Measurements from ENCODE around the gene CMTM8.

The CMTM8 gene

DNA sequence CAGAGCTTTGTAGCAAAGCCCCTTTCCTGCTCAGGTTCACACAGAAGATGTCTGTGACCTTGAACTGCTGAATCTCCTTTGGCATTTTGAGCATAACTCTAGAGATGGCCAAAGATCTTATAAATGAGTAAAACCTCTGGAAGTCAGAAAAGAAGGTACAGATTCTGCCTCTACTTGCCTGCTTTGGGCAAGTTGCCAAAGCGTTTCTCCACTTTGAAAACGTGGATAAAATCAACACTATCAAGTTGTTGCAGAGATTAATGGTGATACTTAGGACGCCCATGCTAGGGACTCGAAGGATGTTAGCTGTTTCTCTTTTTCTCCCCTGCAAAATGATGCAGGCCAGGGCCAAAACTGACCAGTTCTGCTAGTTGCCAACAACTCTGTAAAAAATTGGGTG is 85.1 kb downstream of the CMTM8 start:
- Histone ChIP-seq H3K27ac (ENCODE audit: low read length) (no peak overlapping the region), H3K4me3 (ENCODE audit: low read length) (no peak overlapping the region), H3K4me1 (ENCODE audit: control insufficient read depth, low read depth, low read length) (peaks cover 34% of the 10 kb centered on the region), H3K36me3 (ENCODE audit: control insufficient read depth, low read depth, low read length) (no peaks in the 10 kb centered on the region), H3K9me3 (ENCODE audit: control insufficient read depth, low read depth, low read length) (no peaks in the 10 kb centered on the region), H3K27me3 (ENCODE audit: control insufficient read depth, insufficient read depth, low read length) (no peaks in the 10 kb centered on the region), H3K9ac (ENCODE audit: low read length) (no peak overlapping the region)

DNA sequence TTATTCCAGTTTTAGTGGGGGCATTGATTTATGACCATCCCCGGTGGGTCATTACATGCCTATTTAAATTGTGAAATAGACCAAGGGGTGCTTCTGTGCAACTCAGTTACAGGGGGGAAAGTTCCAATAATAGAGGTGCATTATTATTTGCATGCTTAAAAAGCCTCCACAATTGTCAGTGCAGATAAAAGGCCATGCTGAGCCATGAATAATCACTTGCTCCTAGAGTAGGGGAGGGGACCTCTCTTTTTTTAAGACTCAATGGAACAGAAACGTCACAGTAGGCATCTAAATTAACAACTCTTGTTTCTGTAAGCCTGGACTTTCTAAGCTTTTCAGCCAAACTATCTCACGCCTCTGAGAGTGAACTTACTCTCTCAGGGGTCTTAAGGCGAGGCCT is 86.7 kb downstream of the CMTM8 start:
- H3K9me3 ChIP-seq (ENCODE audit: control insufficient read depth, low read depth, low read length), result no peaks in the 10 kb centered on the region
- peaks cover 34% of the 10 kb centered on the region for H3K4me1 ChIP-seq (ENCODE audit: control insufficient read depth, low read depth, low read length)
- H3K9ac ChIP-seq (ENCODE audit: low read length), result no peak overlapping the region
- H3K27me3 ChIP-seq (ENCODE audit: control insufficient read depth, insufficient read depth, low read length), result no peaks in the 10 kb centered on the region
- H3K36me3 ChIP-seq (ENCODE audit: control insufficient read depth, low read depth, low read length), result no peaks in the 10 kb centered on the region
- H3K4me3 ChIP-seq (ENCODE audit: low read length), result no peak overlapping the region
- no peak overlapping the region for H3K27ac ChIP-seq (ENCODE audit: low read length)

DNA sequence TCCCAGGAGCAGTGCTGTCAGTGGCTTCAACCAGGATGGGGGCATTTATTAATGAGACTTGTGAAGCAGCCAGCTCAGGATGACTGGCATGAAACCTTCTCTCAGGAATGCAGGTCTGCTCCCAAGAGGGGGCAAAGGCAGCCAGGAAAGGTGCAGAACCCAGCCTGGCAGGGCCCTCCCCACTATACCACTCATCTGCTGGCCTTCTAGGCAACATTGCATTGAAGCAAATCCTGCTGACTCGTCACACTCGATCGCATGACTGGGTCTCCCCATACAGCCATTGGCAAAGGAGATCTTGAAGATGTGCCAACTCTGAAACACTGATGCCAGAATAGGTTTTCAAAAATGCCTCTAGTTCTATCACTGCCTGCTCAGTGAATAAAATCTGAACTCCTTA is 87.4 kb downstream of the CMTM8 start:
- Histone ChIP-seq H3K4me1 (ENCODE audit: control insufficient read depth, low read depth, low read length) (peaks cover 26% of the 10 kb centered on the region), H3K27ac (ENCODE audit: low read length) (no peak overlapping the region), H3K4me3 (ENCODE audit: low read length) (no peak overlapping the region), H3K36me3 (ENCODE audit: control insufficient read depth, low read depth, low read length) (no peaks in the 10 kb centered on the region), H3K27me3 (ENCODE audit: control insufficient read depth, insufficient read depth, low read length) (no peaks in the 10 kb centered on the region), H3K9ac (ENCODE audit: low read length) (no peak overlapping the region), H3K9me3 (ENCODE audit: control insufficient read depth, low read depth, low read length) (no peaks in the 10 kb centered on the region)

DNA sequence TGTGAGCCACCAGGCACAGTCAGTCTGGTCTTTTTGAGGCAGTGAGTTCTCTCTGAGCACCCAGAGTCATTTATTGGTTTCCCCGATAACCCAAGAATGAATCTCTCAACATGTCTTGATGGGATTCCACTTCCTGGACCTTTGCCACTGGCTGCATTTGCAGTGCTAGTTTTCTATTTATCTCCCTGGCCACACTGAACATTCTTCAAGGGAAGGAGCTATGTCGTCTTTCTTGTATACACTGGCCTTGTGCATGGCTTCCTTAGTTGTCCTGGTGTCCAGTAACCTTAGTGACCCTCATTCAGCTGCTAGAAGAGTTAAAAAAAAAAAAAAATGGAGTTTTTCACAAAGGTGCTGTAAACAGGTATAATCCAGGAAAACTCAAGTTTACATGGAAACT is 88.3 kb downstream of the CMTM8 start:
- no peak overlapping the region for H3K4me3 ChIP-seq (ENCODE audit: low read length)
- H3K36me3 ChIP-seq (ENCODE audit: control insufficient read depth, low read depth, low read length), result no peaks in the 10 kb centered on the region
- no peak overlapping the region for H3K27ac ChIP-seq (ENCODE audit: low read length)
- peaks cover 21% of the 10 kb centered on the region for H3K4me1 ChIP-seq (ENCODE audit: control insufficient read depth, low read depth, low read length)
- H3K9me3 ChIP-seq (ENCODE audit: control insufficient read depth, low read depth, low read length), result no peaks in the 10 kb centered on the region
- no peak overlapping the region for H3K9ac ChIP-seq (ENCODE audit: low read length)
- no peaks in the 10 kb centered on the region for H3K27me3 ChIP-seq (ENCODE audit: control insufficient read depth, insufficient read depth, low read length)

DNA sequence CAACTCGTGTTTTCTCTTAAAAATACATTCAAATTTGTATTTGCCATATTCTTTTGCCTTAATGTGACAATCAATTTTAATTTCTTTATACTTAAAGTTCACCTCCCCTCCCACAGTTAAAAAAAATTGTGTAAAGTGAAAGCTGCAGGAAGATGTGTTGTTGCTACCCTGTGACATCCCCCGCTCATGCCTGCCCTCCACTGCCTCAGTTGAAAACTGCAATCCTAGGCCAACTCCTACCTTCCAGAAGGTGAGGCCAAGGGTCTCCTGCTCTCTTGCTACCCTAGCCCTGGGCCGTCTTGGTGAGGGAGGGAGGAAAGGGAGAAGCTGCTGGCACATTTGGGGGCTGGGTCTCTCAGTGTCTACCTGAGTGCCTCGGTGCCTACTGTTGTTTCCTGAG is 96.2 kb downstream of the CMTM8 start:
- Histone ChIP-seq H3K4me3 (ENCODE audit: low read length) (no peak overlapping the region), H3K4me1 (ENCODE audit: control insufficient read depth, low read depth, low read length) (peaks cover 3% of the 10 kb centered on the region), H3K36me3 (ENCODE audit: control insufficient read depth, low read depth, low read length) (no peaks in the 10 kb centered on the region), H3K27me3 (ENCODE audit: control insufficient read depth, insufficient read depth, low read length) (no peaks in the 10 kb centered on the region), H3K9ac (ENCODE audit: low read length) (no peak overlapping the region), H3K27ac (ENCODE audit: low read length) (no peak overlapping the region), H3K9me3 (ENCODE audit: control insufficient read depth, low read depth, low read length) (no peaks in the 10 kb centered on the region)

DNA sequence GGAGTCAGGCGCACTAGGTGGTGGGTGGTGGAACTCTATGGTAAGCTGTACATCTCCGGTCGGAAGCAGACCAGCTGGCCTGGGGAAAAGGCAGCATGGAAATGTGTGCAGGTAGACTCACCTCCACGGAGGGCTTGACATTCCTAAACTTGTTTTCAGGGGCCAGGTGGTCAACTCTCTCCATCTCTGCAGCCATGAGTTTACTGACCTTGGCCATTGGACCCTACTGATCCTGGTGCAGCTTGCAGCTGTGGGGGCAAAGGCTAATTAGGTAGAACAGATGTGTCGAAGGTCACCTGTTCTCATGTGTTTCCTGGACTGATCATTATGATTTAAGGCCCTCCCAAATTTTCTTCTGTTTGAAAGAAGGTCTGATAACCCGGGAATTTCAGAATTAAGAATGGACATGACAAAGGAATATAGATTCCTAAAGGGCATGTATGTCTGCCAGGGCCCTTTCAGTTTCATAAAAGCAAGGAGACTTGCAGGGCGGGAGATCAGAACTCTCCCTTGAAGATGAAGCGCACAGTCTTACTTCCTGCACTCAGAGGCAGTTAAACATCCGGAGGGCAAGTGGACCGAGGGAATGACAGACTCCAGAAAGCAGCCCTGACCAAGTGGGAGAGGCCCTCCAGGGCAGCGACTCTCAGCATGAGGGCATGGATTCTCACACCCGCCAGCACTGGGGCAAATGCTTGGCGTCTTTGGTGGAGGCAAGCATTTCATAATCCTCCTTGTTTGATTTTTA is 97.1 kb downstream of the CMTM8 start:
- H3K36me3 ChIP-seq (ENCODE audit: control insufficient read depth, low read depth, low read length), result no peaks in the 10 kb centered on the region
- H3K4me3 ChIP-seq (ENCODE audit: low read length), result no peak overlapping the region
- H3K4me1 ChIP-seq (ENCODE audit: control insufficient read depth, low read depth, low read length), result peaks cover 3% of the 10 kb centered on the region
- H3K27ac ChIP-seq (ENCODE audit: low read length), result no peak overlapping the region
- H3K27me3 ChIP-seq (ENCODE audit: control insufficient read depth, insufficient read depth, low read length), result no peaks in the 10 kb centered on the region
- H3K9ac ChIP-seq (ENCODE audit: low read length), result no peak overlapping the region
- no peaks in the 10 kb centered on the region for H3K9me3 ChIP-seq (ENCODE audit: control insufficient read depth, low read depth, low read length)

DNA sequence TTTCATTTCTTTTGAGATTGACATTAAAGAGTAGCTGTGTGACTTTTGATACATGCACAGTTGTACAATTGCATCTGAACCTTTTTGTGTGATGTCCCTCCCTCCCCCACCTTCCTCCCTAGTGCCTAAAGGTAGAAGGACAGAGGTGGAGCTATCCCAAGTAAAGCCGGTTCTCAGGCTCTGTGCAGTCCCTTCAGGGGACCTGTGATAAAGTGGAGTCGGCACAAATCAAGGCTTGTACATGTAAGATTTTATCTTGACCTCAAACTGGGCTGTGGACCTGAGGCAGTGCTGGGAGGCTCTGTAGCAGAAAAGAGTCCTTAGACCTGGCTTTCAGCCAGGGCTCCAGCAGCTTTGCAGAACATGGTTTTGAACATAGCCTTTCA is 97.6 kb downstream of the CMTM8 start:
- H3K36me3 ChIP-seq (ENCODE audit: control insufficient read depth, low read depth, low read length), result no peaks in the 10 kb centered on the region
- no peaks in the 10 kb centered on the region for H3K27me3 ChIP-seq (ENCODE audit: control insufficient read depth, insufficient read depth, low read length)
- no peak overlapping the region for H3K4me3 ChIP-seq (ENCODE audit: low read length)
- no peaks in the 10 kb centered on the region for H3K9me3 ChIP-seq (ENCODE audit: control insufficient read depth, low read depth, low read length)
- no peak overlapping the region for H3K27ac ChIP-seq (ENCODE audit: low read length)
- no peak overlapping the region for H3K9ac ChIP-seq (ENCODE audit: low read length)
- peaks cover 3% of the 10 kb centered on the region for H3K4me1 ChIP-seq (ENCODE audit: control insufficient read depth, low read depth, low read length)

DNA sequence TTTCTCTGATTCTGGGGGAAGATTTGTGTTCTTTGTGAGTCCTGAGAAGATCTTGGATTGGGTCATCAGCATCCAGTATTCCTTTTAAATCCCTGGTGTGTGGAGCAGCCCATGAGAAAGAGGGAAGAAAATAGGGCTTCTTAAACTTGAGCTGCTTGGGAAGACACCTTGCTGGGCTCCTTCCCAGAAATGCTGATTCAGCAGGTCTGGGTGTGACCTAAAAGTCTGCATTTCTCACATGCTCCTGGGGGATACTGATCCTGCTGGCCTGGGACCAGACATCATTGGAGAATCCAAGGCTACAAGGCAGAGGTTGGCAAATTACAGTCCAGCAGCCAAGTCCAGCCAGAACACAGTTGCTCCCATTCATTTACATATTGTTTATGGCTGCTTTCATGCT is 99.0 kb downstream of the CMTM8 start:
- Histone ChIP-seq H3K27me3 (ENCODE audit: control insufficient read depth, insufficient read depth, low read length) (no peaks in the 10 kb centered on the region), H3K4me3 (ENCODE audit: low read length) (no peak overlapping the region), H3K4me1 (ENCODE audit: control insufficient read depth, low read depth, low read length) (peaks cover 3% of the 10 kb centered on the region), H3K9me3 (ENCODE audit: control insufficient read depth, low read depth, low read length) (no peaks in the 10 kb centered on the region), H3K36me3 (ENCODE audit: control insufficient read depth, low read depth, low read length) (no peaks in the 10 kb centered on the region), H3K9ac (ENCODE audit: low read length) (no peak overlapping the region), H3K27ac (ENCODE audit: low read length) (no peak overlapping the region)

DNA sequence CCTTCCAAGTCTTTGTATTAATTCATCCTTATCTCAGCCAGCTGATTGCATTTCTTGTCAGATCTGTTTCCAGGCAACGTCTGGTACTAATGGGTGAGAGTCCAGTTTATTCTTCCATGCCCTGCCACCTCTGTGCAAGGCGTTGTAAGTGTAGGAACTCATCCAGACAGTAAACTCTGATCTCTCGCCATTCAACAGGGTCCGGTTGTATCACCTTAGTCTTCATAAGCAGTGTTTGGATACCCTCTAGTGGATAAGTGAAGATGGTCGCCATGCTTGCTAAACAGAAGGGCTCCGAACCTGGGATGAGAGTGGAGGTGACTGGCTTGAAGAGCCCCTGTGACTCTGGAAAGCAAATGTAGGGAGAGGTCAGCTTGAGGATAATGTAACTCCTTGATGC is 101.6 kb downstream of the CMTM8 start:
- no peaks in the 10 kb centered on the region for H3K27me3 ChIP-seq (ENCODE audit: control insufficient read depth, insufficient read depth, low read length)
- H3K4me1 ChIP-seq (ENCODE audit: control insufficient read depth, low read depth, low read length), result no peaks in the 10 kb centered on the region
- H3K4me3 ChIP-seq (ENCODE audit: low read length), result no peak overlapping the region

DNA sequence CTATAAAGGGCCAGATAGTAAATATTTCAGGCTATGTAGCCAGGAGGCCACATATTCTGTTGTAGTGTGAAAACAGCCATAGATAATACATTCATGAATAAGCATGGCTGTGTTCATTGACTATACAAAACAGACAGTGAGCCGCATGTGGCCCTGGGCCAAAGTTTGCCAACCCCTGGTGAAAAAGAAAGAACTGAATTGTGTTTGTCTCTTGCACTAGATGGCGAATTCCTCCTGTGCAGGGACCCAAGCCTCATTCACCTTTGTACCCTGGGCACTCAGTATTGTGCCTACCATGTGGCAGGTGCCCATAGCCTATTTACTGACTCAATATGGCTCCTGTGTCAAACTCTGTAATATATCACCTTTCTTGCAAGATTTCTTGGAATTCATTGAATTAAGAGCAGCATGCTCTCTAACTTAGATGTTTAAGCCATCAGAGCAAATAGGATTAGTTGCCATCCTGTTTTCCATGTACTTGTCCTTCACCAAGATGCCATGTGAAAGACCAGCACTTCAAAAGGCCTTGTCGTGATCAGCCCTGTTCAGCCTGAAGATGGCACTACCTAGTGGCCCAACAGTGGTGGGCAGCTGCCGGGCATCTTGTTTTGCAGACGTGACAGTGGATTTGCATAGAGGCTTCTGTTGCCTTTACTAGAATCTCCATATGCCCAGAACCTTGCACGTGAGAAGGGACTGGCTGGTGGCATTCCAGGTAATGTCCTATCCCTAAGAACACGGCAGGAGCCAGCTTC is 102.3 kb downstream of the CMTM8 start:
- H3K27me3 ChIP-seq (ENCODE audit: control insufficient read depth, insufficient read depth, low read length), result no peaks in the 10 kb centered on the region
- no peak overlapping the region for H3K27ac ChIP-seq (ENCODE audit: low read length)
- no peak overlapping the region for H3K9ac ChIP-seq (ENCODE audit: low read length)
- H3K36me3 ChIP-seq (ENCODE audit: control insufficient read depth, low read depth, low read length), result no peaks in the 10 kb centered on the region
- H3K4me1 ChIP-seq (ENCODE audit: control insufficient read depth, low read depth, low read length), result no peaks in the 10 kb centered on the region
- no peak overlapping the region for H3K4me3 ChIP-seq (ENCODE audit: low read length)
- H3K9me3 ChIP-seq (ENCODE audit: control insufficient read depth, low read depth, low read length), result no peaks in the 10 kb centered on the region

More for the DNA sequence above, 101.6 kb downstream of the CMTM8 start:
- Histone ChIP-seq H3K27ac (ENCODE audit: low read length) (no peak overlapping the region), H3K9me3 (ENCODE audit: control insufficient read depth, low read depth, low read length) (no peaks in the 10 kb centered on the region), H3K9ac (ENCODE audit: low read length) (no peak overlapping the region), H3K36me3 (ENCODE audit: control insufficient read depth, low read depth, low read length) (no peaks in the 10 kb centered on the region)

DNA sequence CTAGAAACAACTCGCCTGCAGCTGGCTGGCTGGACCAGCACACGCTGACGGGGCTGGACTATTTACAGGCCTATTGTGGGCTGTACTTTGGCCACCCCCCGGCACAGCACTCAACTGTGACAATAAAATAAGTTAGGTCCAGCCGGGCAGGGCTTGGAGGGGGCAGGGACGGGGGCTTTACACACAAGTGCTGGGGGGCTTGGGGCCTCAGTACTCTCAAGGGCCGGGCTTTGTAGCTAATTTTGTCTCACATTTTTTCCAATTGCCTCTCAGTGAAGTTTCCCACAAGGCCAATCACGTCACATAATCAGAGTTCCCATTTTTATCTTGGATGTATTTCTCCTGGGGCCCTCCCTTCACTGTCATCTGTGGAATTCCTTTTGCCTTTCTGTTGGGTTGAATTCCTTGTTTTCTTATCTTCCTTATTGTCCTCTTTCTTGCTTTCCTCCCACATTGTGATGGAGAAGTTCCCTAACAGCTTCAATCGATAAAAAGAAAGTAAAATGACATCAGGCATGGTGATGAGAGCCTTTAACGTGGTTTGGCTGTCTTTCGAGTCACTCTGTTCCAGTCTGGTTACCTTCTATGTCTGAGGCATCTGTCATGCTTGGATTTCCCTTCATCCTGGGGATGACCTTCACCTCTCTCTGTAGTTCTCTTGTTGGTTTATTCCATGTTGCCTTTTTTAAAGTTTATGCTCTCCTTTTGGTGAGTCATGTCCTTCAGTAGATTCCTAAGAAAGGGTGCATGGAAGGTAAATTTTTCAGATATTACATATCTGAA is 109.1 kb downstream of the CMTM8 start:
- no peaks in the 10 kb centered on the region for H3K36me3 ChIP-seq (ENCODE audit: control insufficient read depth, low read depth, low read length)
- H3K9me3 ChIP-seq (ENCODE audit: control insufficient read depth, low read depth, low read length), result no peaks in the 10 kb centered on the region
- H3K9ac ChIP-seq (ENCODE audit: low read length), result no peak overlapping the region
- no peaks in the 10 kb centered on the region for H3K27me3 ChIP-seq (ENCODE audit: control insufficient read depth, insufficient read depth, low read length)
- peaks cover 21% of the 10 kb centered on the region for H3K4me1 ChIP-seq (ENCODE audit: control insufficient read depth, low read depth, low read length)
- H3K4me3 ChIP-seq (ENCODE audit: low read length), result no peak overlapping the region
- no peak overlapping the region for H3K27ac ChIP-seq (ENCODE audit: low read length)
